ENCODE measurements around the gene BRD3OS. TPM values are rescaled to one million over a fixed set of nuclear protein-coding genes. Genes with fewer than 3 reads are reported as not detected.

Gene BRD3OS
- total RNA-seq, 1 donor from 2014 or later = 17.3 TPM

- no peak for TF ChIP-seq CTCF (IDR thresholded peaks at IDR 0.05)
- no peak for ATAC-seq (ENCODE audit: low read depth)
- POLR2A ChIA-PET = interaction anchor here (0.6 to 0.8 kb wide), 2 partner anchors 27 to 109 kb away, joined by 3 to 5 read pairs; no protein-coding TSS in a partner anchor
- Mint-ChIP-seq H3K9me3 (no peaks in the 10 kb centered on the region), H3K4me1 (peaks cover under 1% of the 10 kb centered on the region), H3K36me3 (ENCODE audit: low read depth) (peaks cover 63% of the 10 kb centered on the region), H3K4me3 (no peak overlapping the region), H3K27ac (no peak overlapping the region), H3K27me3 (no peaks in the 10 kb centered on the region)
- CTCF ChIA-PET = no interaction called here
- DNase-seq = no peak
- intact Hi-C loops (cut with micrococcal nuclease) = no loop called here
These were observed 25.4 kb downstream of the BRD3OS start for GRCh38 chr9:134050726-134051125.

- ChIA-PET CTCF (no interaction called here), POLR2A (interaction anchor here (0.6 to 0.8 kb wide), 3 partner anchors 28 to 851 kb away, joined by 3 to 8 read pairs (median 5); no protein-coding TSS in a partner anchor)
- intact Hi-C loops (cut with micrococcal nuclease) = no loop called here
- H3K4me3 Mint-ChIP-seq = no peak overlapping the region
- no peak for TF ChIP-seq CTCF (IDR thresholded peaks at IDR 0.05)
- DNase-seq (no peak), ATAC-seq (ENCODE audit: low read depth) (no peak)
- no peak overlapping the region for H3K27ac Mint-ChIP-seq
- peaks cover 59% of the 10 kb centered on the region for H3K36me3 Mint-ChIP-seq (ENCODE audit: low read depth)
- no peaks in the 10 kb centered on the region for H3K27me3 Mint-ChIP-seq
- peaks cover 5% of the 10 kb centered on the region for H3K4me1 Mint-ChIP-seq
- H3K9me3 Mint-ChIP-seq = no peaks in the 10 kb centered on the region
These were observed 26.0 kb downstream of the BRD3OS start for GRCh38 chr9:134051319-134051718.

- no peak overlapping the region for H3K27ac Mint-ChIP-seq
- DNase-seq (no peak), ATAC-seq (ENCODE audit: low read depth) (no peak)
- ChIA-PET CTCF (no interaction called here), POLR2A (no interaction called here)
- peaks cover 50% of the 10 kb centered on the region for H3K36me3 Mint-ChIP-seq (ENCODE audit: low read depth)
- H3K27me3 Mint-ChIP-seq = no peaks in the 10 kb centered on the region
- no peak for TF ChIP-seq CTCF (IDR thresholded peaks at IDR 0.05)
- H3K4me3 Mint-ChIP-seq = no peak overlapping the region
- intact Hi-C loops (cut with micrococcal nuclease) = no loop called here
- no peaks in the 10 kb centered on the region for H3K9me3 Mint-ChIP-seq
- peaks cover 5% of the 10 kb centered on the region for H3K4me1 Mint-ChIP-seq
These were observed 27.2 kb downstream of the BRD3OS start for GRCh38 chr9:134052491-134052890.

GRCh38 chr9:134052941-134053340 lies 27.7 kb downstream of the BRD3OS start:
- peaks cover 5% of the 10 kb centered on the region for H3K4me1 Mint-ChIP-seq
- intact Hi-C loops (cut with micrococcal nuclease) = no loop called here
- no peak overlapping the region for H3K4me3 Mint-ChIP-seq
- POLR2A ChIA-PET = interaction anchor here (0.9 kb wide), 1 partner anchor 13 kb away, joined by 3 read pairs; no protein-coding TSS in a partner anchor
- ATAC-seq (ENCODE audit: low read depth) (no peak), DNase-seq (no peak)
- H3K27ac Mint-ChIP-seq = no peak overlapping the region
- CTCF ChIA-PET = no interaction called here
- no peak for TF ChIP-seq CTCF (IDR thresholded peaks at IDR 0.05)
- no peaks in the 10 kb centered on the region for H3K9me3 Mint-ChIP-seq
- no peaks in the 10 kb centered on the region for H3K27me3 Mint-ChIP-seq
- peaks cover 45% of the 10 kb centered on the region for H3K36me3 Mint-ChIP-seq (ENCODE audit: low read depth)

- POLR2A ChIA-PET = interaction anchor here (0.9 kb wide), 1 partner anchor 13 kb away, joined by 3 read pairs; no protein-coding TSS in a partner anchor
- Mint-ChIP-seq H3K36me3 (ENCODE audit: low read depth) (peaks cover 40% of the 10 kb centered on the region), H3K27ac (no peak overlapping the region), H3K4me3 (no peak overlapping the region), H3K4me1 (peaks cover 10% of the 10 kb centered on the region), H3K9me3 (no peaks in the 10 kb centered on the region), H3K27me3 (no peaks in the 10 kb centered on the region)
- TF ChIP-seq CTCF (IDR thresholded peaks at IDR 0.05) = no peak
- no peak for ATAC-seq (ENCODE audit: low read depth)
- DNase-seq = no peak
- CTCF ChIA-PET = no interaction called here
- intact Hi-C loops (cut with micrococcal nuclease) = no loop called here
These were observed 28.2 kb downstream of the BRD3OS start for GRCh38 chr9:134053401-134053871.

All from activated B cell treated with CpG ODN at 0.5 μM for 24 hours (primary cell).